ENCODE results near the gene MYPN. TPM values are rescaled to one million over a fixed set of nuclear protein-coding genes. Genes with fewer than 3 reads are reported as not detected.

The MYPN gene
- total and polyA plus RNA-seq, 2 experiments from 2014 or later = not detected

GRCh38 chr10:68171539-68172080 is 62.3 kb downstream of the MYPN start (continued):
- TF ChIP-seq, protein P1, sequence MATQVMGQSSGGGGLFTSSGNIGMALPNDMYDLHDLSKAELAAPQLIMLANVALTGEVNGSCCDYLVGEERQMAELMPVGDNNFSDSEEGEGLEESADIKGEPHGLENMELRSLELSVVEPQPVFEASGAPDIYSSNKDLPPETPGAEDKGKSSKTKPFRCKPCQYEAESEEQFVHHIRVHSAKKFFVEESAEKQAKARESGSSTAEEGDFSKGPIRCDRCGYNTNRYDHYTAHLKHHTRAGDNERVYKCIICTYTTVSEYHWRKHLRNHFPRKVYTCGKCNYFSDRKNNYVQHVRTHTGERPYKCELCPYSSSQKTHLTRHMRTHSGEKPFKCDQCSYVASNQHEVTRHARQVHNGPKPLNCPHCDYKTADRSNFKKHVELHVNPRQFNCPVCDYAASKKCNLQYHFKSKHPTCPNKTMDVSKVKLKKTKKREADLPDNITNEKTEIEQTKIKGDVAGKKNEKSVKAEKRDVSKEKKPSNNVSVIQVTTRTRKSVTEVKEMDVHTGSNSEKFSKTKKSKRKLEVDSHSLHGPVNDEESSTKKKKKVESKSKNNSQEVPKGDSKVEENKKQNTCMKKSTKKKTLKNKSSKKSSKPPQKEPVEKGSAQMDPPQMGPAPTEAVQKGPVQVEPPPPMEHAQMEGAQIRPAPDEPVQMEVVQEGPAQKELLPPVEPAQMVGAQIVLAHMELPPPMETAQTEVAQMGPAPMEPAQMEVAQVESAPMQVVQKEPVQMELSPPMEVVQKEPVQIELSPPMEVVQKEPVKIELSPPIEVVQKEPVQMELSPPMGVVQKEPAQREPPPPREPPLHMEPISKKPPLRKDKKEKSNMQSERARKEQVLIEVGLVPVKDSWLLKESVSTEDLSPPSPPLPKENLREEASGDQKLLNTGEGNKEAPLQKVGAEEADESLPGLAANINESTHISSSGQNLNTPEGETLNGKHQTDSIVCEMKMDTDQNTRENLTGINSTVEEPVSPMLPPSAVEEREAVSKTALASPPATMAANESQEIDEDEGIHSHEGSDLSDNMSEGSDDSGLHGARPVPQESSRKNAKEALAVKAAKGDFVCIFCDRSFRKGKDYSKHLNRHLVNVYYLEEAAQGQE (IDR thresholded peaks at IDR 0.05; ENCODE audit: unreplicated experiment) = no peak
- no peak for TF ChIP-seq POLR2AphosphoS5 (IDR thresholded peaks at IDR 0.05; ENCODE audit: low read depth)
- no peak for TF ChIP-seq CTCF (conservative IDR thresholded peaks at IDR 0.05; ENCODE audit: low read depth in 2 of 2)
- TF ChIP-seq ZNF114 (CRISPR knock-in tag; IDR thresholded peaks at IDR 0.05) = no peak
- TF ChIP-seq EZH2phosphoT487 (IDR thresholded peaks at IDR 0.05; ENCODE audit: unreplicated experiment) = no peak
- no peak for TF ChIP-seq CREB1 (CRISPR knock-in tag; IDR thresholded peaks at IDR 0.05; ENCODE audit: low read depth)

DNA sequence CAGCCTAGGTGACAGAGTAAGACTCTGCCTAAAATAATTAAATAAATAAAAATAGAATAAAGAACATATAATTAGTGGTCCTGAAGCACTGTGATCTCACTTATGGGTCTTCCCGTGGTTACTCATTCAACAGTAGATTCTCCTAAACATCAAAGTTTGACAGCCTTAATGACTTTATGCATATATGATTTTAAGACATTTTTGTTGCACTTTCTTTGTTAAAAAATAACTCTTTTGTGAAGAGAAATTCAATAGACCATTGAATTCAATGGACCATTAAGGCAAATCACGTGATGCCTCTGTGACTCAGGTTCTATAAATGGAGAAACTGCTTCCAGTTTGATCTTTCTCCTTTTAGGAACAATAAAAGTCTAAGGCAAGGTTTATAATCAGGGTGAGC is 63.0 kb downstream of the MYPN start:
- Histone ChIP-seq H2AFZ (no peak overlapping the region), H3K27ac (ENCODE audit: low read depth) (no peak overlapping the region), H3K4me3 (no peak overlapping the region), H3K79me2 (replicated peaks; ENCODE audit: insufficient read depth) (no peaks in the 10 kb centered on the region), H3K27me3 (ENCODE audit: insufficient read depth) (no peaks in the 10 kb centered on the region), H4K20me1 (replicated peaks; ENCODE audit: insufficient read depth) (no peaks in the 10 kb centered on the region), H3F3A (replicated peaks; ENCODE audit: low read depth) (no peaks in the 10 kb centered on the region), H3K36me3 (ENCODE audit: insufficient read depth) (no peaks in the 10 kb centered on the region), H3K4me1 (ENCODE audit: insufficient read depth) (no peaks in the 10 kb centered on the region), H3K9me2 (ENCODE audit: insufficient read depth) (0 out of 2 replicates have a peak, but pooled peaks cover 3% of the 10 kb centered on the region), H3K4me2 (no peak overlapping the region)
- H3K36me3 Mint-ChIP-seq (ENCODE audit: low read depth) = no peaks in the 10 kb centered on the region
- peaks cover 3% of the 10 kb centered on the region for H3K27me3 Mint-ChIP-seq (ENCODE audit: insufficient read depth, low read depth, poor library complexity)
- H3K4me1 Mint-ChIP-seq = 0 out of 3 replicates have a peak, but pooled peaks cover 2% of the 10 kb centered on the region
- no peak overlapping the region for H3K27ac Mint-ChIP-seq
- no peak overlapping the region for H3K4me3 Mint-ChIP-seq
- H3K9me3 Mint-ChIP-seq = 0 out of 3 replicates have a peak, but pooled peaks cover 3% of the 10 kb centered on the region
- DNase-seq (ENCODE audit: low spot score) (no peak), ATAC-seq (no peak)
- TF ChIP-seq, protein P1 (IDR thresholded peaks at IDR 0.05; ENCODE audit: unreplicated experiment) = no peak
- TF ChIP-seq ETS1 (IDR thresholded peaks at IDR 0.05) = no peak
- TF ChIP-seq, protein P2, sequence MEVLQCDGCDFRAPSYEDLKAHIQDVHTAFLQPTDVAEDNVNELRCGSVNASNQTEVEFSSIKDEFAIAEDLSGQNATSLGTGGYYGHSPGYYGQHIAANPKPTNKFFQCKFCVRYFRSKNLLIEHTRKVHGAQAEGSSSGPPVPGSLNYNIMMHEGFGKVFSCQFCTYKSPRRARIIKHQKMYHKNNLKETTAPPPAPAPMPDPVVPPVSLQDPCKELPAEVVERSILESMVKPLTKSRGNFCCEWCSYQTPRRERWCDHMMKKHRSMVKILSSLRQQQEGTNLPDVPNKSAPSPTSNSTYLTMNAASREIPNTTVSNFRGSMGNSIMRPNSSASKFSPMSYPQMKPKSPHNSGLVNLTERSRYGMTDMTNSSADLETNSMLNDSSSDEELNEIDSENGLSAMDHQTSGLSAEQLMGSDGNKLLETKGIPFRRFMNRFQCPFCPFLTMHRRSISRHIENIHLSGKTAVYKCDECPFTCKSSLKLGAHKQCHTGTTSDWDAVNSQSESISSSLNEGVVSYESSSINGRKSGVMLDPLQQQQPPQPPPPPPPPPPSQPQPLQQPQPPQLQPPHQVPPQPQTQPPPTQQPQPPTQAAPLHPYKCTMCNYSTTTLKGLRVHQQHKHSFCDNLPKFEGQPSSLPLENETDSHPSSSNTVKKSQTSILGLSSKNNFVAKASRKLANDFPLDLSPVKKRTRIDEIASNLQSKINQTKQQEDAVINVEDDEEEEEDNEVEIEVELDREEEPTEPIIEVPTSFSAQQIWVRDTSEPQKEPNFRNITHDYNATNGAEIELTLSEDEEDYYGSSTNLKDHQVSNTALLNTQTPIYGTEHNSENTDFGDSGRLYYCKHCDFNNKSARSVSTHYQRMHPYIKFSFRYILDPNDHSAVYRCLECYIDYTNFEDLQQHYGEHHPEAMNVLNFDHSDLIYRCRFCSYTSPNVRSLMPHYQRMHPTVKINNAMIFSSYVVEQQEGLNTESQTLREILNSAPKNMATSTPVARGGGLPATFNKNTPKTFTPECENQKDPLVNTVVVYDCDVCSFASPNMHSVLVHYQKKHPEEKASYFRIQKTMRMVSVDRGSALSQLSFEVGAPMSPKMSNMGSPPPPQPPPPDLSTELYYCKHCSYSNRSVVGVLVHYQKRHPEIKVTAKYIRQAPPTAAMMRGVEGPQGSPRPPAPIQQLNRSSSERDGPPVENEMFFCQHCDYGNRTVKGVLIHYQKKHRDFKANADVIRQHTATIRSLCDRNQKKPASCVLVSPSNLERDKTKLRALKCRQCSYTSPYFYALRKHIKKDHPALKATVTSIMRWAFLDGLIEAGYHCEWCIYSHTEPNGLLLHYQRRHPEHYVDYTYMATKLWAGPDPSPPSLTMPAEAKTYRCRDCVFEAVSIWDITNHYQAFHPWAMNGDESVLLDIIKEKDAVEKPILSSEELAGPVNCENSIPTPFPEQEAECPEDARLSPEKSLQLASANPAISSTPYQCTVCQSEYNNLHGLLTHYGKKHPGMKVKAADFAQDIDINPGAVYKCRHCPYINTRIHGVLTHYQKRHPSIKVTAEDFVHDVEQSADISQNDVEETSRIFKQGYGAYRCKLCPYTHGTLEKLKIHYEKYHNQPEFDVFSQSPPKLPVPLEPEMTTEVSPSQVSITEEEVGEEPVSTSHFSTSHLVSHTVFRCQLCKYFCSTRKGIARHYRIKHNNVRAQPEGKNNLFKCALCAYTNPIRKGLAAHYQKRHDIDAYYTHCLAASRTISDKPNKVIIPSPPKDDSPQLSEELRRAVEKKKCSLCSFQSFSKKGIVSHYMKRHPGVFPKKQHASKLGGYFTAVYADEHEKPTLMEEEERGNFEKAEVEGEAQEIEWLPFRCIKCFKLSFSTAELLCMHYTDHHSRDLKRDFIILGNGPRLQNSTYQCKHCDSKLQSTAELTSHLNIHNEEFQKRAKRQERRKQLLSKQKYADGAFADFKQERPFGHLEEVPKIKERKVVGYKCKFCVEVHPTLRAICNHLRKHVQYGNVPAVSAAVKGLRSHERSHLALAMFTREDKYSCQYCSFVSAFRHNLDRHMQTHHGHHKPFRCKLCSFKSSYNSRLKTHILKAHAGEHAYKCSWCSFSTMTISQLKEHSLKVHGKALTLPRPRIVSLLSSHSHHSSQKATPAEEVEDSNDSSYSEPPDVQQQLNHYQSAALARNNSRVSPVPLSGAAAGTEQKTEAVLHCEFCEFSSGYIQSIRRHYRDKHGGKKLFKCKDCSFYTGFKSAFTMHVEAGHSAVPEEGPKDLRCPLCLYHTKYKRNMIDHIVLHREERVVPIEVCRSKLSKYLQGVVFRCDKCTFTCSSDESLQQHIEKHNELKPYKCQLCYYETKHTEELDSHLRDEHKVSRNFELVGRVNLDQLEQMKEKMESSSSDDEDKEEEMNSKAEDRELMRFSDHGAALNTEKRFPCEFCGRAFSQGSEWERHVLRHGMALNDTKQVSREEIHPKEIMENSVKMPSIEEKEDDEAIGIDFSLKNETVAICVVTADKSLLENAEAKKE (CRISPR knock-in tag; IDR thresholded peaks at IDR 0.05) = no peak
